ENCODE results near the gene ZBTB22. TPM values are rescaled to one million over a fixed set of nuclear protein-coding genes. Genes with fewer than 3 reads are reported as not detected.
"Not testable (repeated sequence)": the region's sequence is repeated elsewhere in the genome, so short reads cannot be mapped to it uniquely, and the experiment has no call there.

Gene ZBTB22
- total RNA-seq, 1 donor from 2014 or later, result 23.4 TPM

DNA sequence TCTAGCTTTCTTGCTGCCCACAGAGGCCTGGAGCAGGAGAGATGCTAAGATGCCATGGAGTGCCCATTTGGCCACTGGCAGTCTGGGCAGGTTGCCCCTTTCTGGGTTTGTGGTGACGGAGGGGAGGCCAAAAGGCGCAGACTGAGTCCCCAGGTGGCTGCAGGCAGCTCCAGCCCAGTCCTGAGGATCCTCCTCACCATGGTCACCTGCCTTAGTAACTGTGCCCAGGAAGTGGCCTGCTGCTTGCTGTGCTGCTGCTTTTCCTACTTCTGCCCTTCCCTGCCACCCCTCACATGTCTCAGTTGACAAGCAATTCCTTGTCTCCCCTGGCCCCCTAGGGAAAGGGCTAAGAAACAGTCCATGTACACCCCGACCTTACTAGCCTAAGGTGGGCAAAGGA, 38.8 kb upstream of the ZBTB22 start:
- no peaks in the 10 kb centered on the region for H3K9me3 Mint-ChIP-seq
- no peaks in the 10 kb centered on the region for H3K36me3 Mint-ChIP-seq (ENCODE audit: low read depth)
- H3K27ac Mint-ChIP-seq (ENCODE audit: unreplicated experiment), result no peak overlapping the region

DNA sequence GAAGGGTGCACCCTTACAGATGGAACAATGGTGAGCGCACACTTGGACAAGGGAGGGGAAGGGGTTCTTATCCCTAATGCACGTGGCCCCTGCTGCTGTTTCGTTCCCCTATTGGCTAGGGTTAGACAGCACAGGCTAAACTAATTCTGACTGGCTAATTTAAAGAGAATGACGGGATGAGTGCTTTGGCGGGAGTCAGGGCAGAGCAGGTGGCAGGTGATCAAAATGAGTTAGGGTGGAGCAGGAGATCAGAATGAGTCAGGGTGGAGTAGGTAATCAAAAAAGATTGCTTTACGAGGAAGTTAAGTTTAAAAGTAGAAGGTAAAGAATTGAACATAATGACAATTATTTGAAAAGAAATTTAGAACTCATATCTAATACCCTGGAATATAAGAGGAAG, 38.3 kb upstream of the ZBTB22 start:
- not testable (repeated sequence) for H3K4me3 Mint-ChIP-seq; H3K9me3 Mint-ChIP-seq; H3K27ac Mint-ChIP-seq (ENCODE audit: unreplicated experiment); DNase-seq (ENCODE audit: low read depth, low spot score); H3K4me1 Mint-ChIP-seq; H3K27me3 Mint-ChIP-seq (ENCODE audit: low read depth); H3K36me3 Mint-ChIP-seq (ENCODE audit: low read depth)

More for the DNA sequence above, 38.8 kb upstream of the ZBTB22 start:
- DNase-seq (ENCODE audit: low read depth, low spot score), result no peak
- Mint-ChIP-seq H3K4me3 (no peak overlapping the region), H3K27me3 (ENCODE audit: low read depth) (peaks cover 3% of the 10 kb centered on the region), H3K4me1 (peaks cover 3% of the 10 kb centered on the region)
- TF ChIP-seq, protein P1, sequence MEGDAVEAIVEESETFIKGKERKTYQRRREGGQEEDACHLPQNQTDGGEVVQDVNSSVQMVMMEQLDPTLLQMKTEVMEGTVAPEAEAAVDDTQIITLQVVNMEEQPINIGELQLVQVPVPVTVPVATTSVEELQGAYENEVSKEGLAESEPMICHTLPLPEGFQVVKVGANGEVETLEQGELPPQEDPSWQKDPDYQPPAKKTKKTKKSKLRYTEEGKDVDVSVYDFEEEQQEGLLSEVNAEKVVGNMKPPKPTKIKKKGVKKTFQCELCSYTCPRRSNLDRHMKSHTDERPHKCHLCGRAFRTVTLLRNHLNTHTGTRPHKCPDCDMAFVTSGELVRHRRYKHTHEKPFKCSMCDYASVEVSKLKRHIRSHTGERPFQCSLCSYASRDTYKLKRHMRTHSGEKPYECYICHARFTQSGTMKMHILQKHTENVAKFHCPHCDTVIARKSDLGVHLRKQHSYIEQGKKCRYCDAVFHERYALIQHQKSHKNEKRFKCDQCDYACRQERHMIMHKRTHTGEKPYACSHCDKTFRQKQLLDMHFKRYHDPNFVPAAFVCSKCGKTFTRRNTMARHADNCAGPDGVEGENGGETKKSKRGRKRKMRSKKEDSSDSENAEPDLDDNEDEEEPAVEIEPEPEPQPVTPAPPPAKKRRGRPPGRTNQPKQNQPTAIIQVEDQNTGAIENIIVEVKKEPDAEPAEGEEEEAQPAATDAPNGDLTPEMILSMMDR (conservative IDR thresholded peaks at IDR 0.05), result no peak

DNA sequence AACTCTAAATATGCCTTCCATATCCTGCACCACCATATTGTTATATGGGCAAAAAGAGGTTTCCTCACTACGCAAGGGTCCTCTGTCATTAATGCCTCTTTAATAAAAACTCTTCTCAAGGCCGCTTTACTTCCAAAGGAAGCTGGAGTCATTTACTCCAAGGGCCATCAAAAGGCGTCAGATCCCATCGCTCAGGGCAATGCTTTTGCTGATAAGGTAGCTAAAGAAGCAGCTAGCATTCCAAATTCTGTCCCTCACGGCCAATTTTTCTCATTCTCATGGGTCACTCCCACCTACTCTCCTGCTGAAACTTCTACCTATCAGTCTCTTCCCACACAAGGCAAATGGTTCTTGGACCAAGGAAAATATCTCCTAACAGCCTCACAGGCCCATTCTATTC, 30.3 kb upstream of the ZBTB22 start:
- no peak overlapping the region for H3K27ac Mint-ChIP-seq (ENCODE audit: unreplicated experiment)
- DNase-seq (ENCODE audit: low read depth, low spot score), result no peak
- H3K9me3 Mint-ChIP-seq, result no peaks in the 10 kb centered on the region

DNA sequence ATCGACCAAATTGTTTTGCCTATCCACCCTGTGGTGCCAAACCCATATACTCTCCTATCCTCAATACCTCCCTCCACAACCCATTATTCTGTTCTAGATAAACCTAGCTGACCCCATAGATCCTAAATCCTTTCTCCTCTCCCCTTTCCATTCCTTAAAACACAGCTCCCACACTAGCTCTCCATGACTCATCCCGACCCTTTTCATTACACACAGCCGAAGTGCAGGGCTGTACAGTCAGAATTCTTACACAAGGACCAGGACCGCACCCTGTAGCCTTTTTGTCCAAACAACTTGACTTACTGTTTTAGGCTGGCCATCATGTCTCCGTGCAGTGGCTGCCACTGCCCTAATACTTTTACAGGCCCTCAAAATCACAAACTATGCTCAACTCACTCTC, 29.4 kb upstream of the ZBTB22 start:
- H3K9me3 Mint-ChIP-seq; H3K27ac Mint-ChIP-seq (ENCODE audit: unreplicated experiment); H3K4me1 Mint-ChIP-seq; H3K36me3 Mint-ChIP-seq (ENCODE audit: low read depth); H3K4me3 Mint-ChIP-seq; DNase-seq (ENCODE audit: low read depth, low spot score): not testable (repeated sequence)
- H3K27me3 Mint-ChIP-seq (ENCODE audit: low read depth), result peaks cover 11% of the 10 kb centered on the region

More for the DNA sequence above, 30.3 kb upstream of the ZBTB22 start:
- Mint-ChIP-seq H3K27me3 (ENCODE audit: low read depth) (peaks cover 11% of the 10 kb centered on the region), H3K4me1 (peaks cover 7% of the 10 kb centered on the region), H3K4me3 (no peak overlapping the region), H3K36me3 (ENCODE audit: low read depth) (no peaks in the 10 kb centered on the region)
- TF ChIP-seq, protein P1 (conservative IDR thresholded peaks at IDR 0.05), result no peak

DNA sequence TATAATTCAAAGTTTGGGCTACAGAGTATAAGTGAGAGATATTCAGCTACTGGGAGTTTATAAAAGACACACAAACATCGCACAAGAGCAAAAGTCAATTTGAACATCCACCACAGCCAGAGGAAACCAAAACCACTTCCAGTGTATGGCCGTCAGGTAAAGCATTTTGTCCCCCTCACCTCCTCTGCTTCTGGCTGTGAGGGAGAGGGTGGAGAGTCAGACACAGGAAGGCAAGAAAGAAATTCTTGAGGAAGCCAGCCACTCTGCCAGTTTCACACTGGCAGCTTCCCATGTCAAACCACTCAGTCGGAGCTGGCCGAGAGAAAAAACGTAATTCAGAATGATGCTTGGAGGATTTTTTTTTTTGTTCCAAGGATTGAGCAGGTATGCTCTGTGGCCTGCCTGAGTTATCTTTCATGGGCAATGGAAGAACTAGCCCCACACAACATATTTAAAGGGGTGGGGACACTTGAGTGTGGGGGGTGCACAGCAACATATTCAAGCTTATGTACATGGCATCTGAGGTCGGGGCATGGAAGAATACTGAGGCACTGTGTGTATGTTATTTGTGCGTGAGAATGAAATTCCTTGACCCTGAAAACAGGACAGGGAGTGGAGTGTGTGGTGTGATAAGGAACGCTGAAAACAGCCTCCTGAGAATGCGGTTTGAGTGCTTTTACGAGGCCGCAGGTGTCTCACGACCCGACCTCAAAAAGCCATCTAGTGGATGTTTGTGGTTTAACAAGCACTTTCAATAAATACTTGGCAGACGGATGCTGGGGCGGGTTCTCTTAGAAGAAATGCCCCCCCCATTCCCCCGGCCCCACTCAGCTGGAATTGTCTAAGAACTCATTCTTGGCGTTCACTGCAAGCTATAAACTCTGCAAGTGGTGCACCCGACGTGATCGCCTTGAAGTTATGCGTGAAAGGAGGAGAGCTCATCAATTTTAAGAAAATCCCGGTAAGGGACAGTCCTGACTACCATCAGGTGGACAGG, 27.5 kb upstream of the ZBTB22 start:
- Mint-ChIP-seq H3K4me3 (no peak overlapping the region), H3K9me3 (no peaks in the 10 kb centered on the region), H3K27ac (ENCODE audit: unreplicated experiment) (no peak overlapping the region), H3K27me3 (ENCODE audit: low read depth) (peaks cover 11% of the 10 kb centered on the region), H3K4me1 (peaks cover 7% of the 10 kb centered on the region), H3K36me3 (ENCODE audit: low read depth) (no peaks in the 10 kb centered on the region)
- TF ChIP-seq, protein P1 (conservative IDR thresholded peaks at IDR 0.05), result peak; percentile 73
- DNase-seq (ENCODE audit: low read depth, low spot score), result no peak

DNA sequence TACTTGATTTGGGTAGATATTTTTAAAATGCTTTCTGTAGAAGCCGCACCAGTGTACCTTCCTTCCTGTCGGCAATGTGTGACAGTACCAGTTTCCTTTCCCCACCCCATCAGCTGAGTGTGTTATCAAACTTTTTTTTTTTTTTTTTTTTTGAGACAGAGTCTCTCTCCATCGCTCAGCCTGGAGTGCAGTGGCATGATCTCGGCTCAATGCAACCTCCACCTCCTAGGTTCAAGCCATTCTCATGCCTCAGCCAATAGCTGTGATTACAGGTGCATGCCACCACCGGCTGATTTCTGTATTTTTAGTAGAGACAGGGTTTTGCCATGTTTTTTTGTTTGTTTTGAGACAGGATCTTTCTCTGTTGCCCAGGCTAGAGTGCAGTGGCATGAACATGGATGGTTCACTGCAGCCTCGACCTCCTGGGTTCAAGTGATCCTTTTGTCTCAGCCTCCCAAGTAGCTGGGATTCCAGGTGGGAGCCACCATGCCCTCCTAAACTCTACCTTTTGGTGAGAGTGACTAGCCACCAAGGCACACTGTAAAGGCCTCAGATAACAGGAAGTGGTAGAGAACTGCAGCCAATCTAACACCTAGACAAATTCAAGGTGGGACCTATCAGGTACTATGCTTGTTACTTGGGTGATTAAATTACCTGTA, 26.5 kb upstream of the ZBTB22 start:
- TF ChIP-seq, protein P1 (conservative IDR thresholded peaks at IDR 0.05), result no peak

DNA sequence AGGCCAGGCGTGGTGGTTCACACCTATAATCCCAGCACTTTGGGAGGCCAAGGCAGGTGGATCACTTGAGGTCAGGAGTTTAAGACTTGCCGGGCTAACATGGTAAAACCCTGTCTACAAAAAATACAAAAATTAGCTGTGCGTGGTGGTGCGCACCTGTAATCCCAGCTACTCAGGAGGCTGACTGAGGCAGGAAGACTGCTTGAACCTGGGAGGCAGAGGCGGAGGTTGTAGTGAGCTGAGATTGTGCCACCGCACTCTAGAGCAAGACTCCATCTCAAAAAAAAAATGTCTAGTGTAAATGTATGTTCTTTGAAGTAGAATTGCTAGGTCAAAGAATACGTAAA, 26.0 kb upstream of the ZBTB22 start:
- not testable (repeated sequence) for DNase-seq (ENCODE audit: low read depth, low spot score); H3K27me3 Mint-ChIP-seq (ENCODE audit: low read depth); H3K9me3 Mint-ChIP-seq; H3K4me3 Mint-ChIP-seq; H3K36me3 Mint-ChIP-seq (ENCODE audit: low read depth); H3K27ac Mint-ChIP-seq (ENCODE audit: unreplicated experiment); H3K4me1 Mint-ChIP-seq

More for the DNA sequence above, 26.5 kb upstream of the ZBTB22 start:
- DNase-seq (ENCODE audit: low read depth, low spot score), result no peak
- Mint-ChIP-seq H3K27me3 (ENCODE audit: low read depth) (peaks cover 9% of the 10 kb centered on the region), H3K27ac (ENCODE audit: unreplicated experiment) (no peak overlapping the region), H3K4me3 (no peak overlapping the region), H3K36me3 (ENCODE audit: low read depth) (no peaks in the 10 kb centered on the region), H3K4me1 (peaks cover 7% of the 10 kb centered on the region), H3K9me3 (no peaks in the 10 kb centered on the region)

Data from neural crest cell (in vitro differentiated cells).